NCI-H146 treated with DMSO at 0.1 percent for 48 hours (cell line): ENCODE measurements around the gene CNTNAP1.
A peak's percentile ranks its signal among the peaks of the same experiment; 100 is the strongest.

ENCODE experiments used
- DNase-seq: peaks from one replicate; lab custom pipeline; 2025; ENCODE audit not compliant: unreplicated experiment; lab: John Stamatoyannopoulos, UW

CNTNAP1 gene

GRCh38 chr17:42684929-42685556 is 2.7 kb downstream of the CNTNAP1 start:
- no peak for DNase-seq

- no peak for DNase-seq
Measured at GRCh38 chr17:42685831-42686230, 3.5 kb downstream of the CNTNAP1 start.

DNA sequence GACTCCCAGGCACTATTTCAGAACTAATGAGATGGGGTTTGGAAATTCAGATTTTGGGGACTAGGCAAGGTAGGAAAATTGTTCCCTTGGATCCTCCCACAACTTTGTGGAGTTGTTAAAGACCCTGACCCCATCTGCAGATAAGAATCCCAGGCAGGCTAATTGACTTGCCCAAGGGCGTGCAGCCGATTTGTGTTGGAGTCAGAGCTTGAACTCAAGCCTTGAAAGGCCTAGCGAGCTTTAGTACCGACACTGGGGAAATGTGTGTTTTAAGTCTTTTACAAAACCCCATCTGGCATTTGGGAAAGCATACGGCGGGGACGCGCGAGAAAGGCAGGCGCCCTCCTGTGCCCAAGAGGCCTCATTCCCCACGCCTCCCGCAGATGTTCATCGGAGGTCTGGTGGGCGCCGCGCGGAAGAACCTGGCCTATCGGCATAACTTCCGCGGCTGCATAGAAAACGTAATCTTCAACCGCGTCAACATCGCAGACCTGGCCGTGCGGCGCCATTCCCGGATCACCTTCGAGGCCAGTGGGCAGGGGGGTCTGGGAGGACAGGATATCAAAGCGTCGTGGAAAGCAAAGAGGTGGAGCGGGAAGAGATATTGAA is 4.3 kb downstream of the CNTNAP1 start:
- no peak for DNase-seq

DNA sequence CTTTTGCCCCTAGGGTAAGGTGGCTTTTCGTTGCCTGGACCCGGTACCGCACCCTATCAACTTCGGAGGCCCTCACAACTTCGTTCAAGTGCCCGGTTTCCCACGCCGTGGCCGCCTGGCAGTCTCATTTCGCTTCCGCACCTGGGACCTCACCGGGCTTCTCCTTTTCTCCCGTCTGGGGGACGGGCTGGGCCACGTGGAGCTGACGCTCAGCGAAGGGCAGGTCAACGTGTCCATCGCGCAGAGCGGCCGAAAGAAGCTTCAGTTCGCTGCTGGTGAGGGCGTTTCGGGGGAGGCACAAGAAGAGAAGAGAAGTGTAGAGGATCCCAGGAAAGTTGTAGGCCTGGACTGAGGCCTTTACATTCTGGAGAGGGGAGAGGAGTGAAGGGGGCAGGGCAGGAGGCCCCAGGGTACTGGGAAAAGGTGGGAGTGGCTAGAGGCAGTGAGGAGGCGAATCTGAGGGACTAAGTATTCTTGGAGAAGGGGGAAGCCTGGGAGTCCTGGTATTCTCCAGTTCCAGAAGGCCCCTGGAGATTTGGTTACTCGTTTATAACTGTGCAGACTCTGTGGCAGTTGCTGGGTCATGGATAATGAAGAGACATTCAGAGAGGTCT is 5.5 kb downstream of the CNTNAP1 start:
- DNase-seq, result no peak

GRCh38 chr17:42690596-42690995 is 8.3 kb downstream of the CNTNAP1 start:
- no peak for DNase-seq

DNA sequence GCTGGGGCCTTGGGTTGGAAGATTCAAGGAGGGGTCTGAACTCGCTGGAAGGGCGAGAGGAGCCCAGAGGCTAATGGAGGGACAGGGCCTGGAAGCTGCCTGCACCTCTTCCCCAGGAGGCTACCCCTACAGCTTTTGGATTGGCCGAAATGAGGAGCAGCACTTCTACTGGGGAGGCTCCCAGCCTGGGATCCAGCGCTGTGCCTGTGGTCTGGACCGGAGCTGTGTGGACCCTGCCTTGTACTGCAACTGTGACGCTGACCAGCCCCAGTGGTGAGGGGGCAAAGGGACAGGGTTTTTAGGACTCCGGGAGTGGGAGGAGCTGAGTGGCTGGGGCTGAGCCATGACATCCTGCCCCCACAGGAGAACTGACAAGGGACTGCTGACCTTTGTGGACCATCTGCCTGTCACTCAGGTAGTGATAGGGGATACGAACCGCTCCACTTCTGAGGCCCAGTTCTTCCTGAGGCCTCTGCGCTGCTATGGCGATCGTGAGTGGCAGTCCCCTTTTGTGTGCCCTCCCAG is 8.8 kb downstream of the CNTNAP1 start:
- DNase-seq, result no peak

GRCh38 chr17:42692489-42692888 is 10.2 kb downstream of the CNTNAP1 start:
- DNase-seq, result no peak

- no peak for DNase-seq
Measured at GRCh38 chr17:42694524-42694923, 12.2 kb downstream of the CNTNAP1 start.

DNA sequence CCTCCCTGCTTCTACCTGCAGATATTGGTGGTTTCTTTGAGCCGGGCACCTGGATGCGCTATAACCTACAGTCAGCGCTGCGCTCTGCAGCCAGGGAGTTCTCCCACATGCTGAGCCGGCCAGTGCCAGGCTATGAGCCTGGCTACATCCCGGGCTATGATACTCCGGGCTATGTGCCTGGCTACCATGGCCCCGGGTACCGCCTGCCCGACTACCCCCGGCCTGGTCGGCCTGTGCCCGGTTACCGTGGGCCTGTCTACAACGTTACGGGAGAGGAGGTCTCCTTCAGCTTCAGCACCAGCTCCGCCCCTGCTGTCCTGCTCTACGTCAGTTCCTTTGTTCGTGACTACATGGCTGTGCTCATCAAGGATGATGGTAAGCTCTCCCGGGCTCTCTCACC is 13.2 kb downstream of the CNTNAP1 start:
- DNase-seq, result no peak

GRCh38 chr17:42697108-42697811 is 14.9 kb downstream of the CNTNAP1 start:
- DNase-seq, result no peak

DNA sequence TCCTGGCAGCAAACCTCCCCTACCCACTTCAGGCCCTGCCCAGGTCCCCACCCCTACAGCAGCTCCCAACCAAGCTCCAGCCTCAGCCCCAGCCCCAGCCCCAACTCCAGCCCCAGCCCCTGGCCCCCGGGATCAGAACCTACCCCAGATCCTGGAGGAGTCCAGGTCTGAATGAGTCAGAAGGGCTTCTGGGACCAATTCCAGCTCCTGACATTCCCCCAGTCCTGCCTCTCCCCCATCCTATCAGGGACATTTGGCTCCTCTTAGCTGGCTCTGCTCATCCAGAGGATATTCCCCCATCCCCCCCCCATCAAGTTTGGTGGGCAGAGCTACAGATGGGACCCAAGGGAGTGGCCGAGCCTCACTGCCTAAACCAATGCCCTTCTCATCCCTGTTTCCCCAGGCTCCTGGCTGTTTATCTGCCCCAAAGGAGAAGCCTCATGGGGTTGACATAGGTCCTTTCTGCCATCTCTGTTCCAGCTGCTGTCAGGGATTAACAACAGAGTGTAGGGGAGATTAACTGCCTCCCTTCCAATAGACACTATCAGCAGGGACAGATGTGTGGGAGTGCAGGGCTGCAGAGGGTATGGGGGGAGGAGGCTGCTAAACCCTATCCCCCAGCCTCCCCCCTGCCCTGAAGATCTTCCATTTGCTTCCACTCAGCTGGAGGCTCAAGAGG is 16.5 kb downstream of the CNTNAP1 start:
- no peak for DNase-seq

GRCh38 chr17:42699415-42699740 is 17.0 kb downstream of the CNTNAP1 start:
- no peak for DNase-seq

GRCh38 chr17:42700586-42701289 is 18.4 kb downstream of the CNTNAP1 start:
- DNase-seq, result no peak

DNA sequence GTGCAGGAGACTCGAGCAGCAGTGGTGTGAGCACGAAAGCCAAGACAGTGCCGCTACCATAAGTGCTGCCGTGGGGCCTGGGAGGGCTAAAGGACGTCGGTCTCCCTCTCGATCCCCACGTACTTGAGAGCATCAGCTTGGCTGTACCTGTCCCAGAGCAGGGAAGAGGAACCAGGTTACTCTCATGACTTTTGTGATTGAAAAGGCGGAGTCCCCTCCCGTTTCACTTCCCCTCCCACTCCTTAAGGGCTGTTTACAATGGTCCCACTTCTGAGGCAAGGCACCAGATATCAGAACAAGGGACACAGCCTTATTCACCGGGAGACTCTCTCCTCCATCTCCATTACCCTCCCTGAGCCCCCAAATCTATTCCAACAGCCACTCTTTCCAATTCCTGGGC is 20.1 kb downstream of the CNTNAP1 start:
- DNase-seq, result no peak

DNA sequence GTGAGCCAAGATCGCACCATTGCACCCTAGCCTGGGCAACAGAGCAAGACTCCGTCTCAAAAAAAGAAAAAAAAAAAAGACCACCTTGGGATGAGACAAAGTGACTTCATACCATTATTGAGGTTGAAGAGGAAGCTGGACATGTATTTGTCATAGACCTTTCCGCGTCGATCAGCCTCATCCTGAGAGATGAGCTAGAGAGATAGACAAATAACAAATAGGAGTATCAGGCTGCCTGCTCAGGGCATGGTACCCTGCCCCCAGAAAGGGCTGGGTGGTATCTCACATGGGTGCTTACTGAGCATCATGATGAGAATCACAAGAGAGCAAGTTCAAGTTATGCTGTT is 22.1 kb downstream of the CNTNAP1 start:
- no peak for DNase-seq

DNA sequence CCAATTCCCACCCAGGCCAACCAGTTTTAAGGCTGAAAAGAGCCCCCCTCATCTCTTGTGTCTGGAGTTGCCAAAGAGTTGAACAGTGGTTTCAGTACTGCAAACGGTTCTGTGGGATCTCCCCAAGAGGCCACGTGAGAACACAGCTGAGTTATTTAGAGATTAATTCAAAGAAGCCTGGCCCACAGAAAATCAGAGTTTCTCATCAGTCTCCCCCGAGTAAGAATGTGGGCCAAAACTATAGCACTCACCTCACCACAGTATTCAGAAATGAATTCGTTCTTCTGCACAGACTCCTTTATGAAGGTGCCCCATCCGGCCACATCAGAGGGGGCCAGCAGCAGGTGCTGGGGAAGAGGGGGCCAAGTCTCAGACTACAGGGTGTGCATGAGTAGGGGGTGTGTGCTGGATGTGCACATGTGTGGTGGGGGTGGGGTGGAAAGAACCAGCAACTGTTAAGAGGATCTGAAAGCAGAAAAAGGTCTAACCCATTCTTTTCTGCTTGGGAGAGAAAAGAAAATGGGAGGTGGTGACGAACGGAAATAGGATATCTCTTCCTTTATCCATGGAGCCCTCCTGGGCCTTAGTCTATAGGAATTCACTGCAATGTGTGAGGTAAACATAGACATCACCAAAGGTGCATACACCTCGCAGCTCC is 22.6 kb downstream of the CNTNAP1 start:
- DNase-seq, result no peak

DNA sequence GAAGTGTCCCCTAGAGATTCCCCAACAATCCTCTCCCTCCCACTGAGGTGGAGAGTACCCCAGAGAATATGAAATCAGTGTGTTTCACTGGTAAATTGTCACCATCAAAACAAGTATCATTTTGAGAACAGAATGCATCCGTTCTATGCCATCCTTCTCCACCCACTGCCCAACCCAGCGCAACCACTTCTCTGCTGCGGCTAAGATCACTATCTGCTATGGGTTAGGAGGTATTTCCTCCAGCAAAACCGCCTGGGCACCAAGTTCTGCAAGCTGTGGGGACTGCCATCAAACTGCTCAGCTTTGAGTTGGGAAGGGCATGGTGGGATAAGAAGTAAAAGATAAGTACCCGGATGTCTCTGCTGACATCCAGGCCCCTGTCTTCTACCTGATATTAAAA is 24.4 kb downstream of the CNTNAP1 start:
- no peak for DNase-seq

- DNase-seq, result no peak
Measured at GRCh38 chr17:42708588-42708987, 26.3 kb downstream of the CNTNAP1 start.

- no peak for DNase-seq
Measured at GRCh38 chr17:42709561-42709960, 27.2 kb downstream of the CNTNAP1 start.

- DNase-seq, result peak; percentile 56
Measured at GRCh38 chr17:42720996-42721583, 38.8 kb downstream of the CNTNAP1 start.
